Measurements from ENCODE around the gene TBX10. TPM values are rescaled to one million over a fixed set of nuclear protein-coding genes. Genes with fewer than 3 reads are reported as not detected.
"Not testable (repeated sequence)": the region's sequence is repeated elsewhere in the genome, so short reads cannot be mapped to it uniquely, and the experiment has no call there.

TBX10 gene
- total RNA-seq, 1 donor from 2014 or later: 0.14 TPM

- Histone ChIP-seq H3K27ac (replicated peaks) (no peak overlapping the region), H3K36me3 (no peaks in the 10 kb centered on the region), H3K4me1 (no peaks in the 10 kb centered on the region), H3K27me3 (ENCODE audit: low read depth) (peaks cover 44% of the 10 kb centered on the region), H3K4me3 (no peak overlapping the region), H3K9me3 (replicated peaks) (peaks cover 7% of the 10 kb centered on the region)
- intact Hi-C loops (cut with micrococcal nuclease): no loop called here
- no peak for DNase-seq
- TF ChIP-seq CTCF (IDR thresholded peaks at IDR 0.05; ENCODE audit: borderline replicate concordance): no peak
These were observed 2.0 kb upstream of the TBX10 start for GRCh38 chr11:67641338-67642172.

GRCh38 chr11:67640758-67641337, 1.3 kb upstream of the TBX10 start:
- no peak overlapping the region for H3K4me3 ChIP-seq
- no peak overlapping the region for H3K27ac ChIP-seq (replicated peaks)
- H3K27me3 ChIP-seq (ENCODE audit: low read depth): peaks cover 37% of the 10 kb centered on the region
- H3K4me1 ChIP-seq: no peaks in the 10 kb centered on the region
- intact Hi-C loops (cut with micrococcal nuclease): no loop called here
- H3K9me3 ChIP-seq (replicated peaks): peaks cover 7% of the 10 kb centered on the region
- TF ChIP-seq CTCF (IDR thresholded peaks at IDR 0.05; ENCODE audit: borderline replicate concordance): no peak
- no peak for DNase-seq
- no peaks in the 10 kb centered on the region for H3K36me3 ChIP-seq

GRCh38 chr11:67640021-67640757, 626 bp upstream of the TBX10 start:
- peak; percentile 67 for TF ChIP-seq CTCF (IDR thresholded peaks at IDR 0.05; ENCODE audit: borderline replicate concordance)
- H3K27me3 ChIP-seq (ENCODE audit: low read depth): peaks cover 32% of the 10 kb centered on the region
- intact Hi-C loops (cut with micrococcal nuclease): no loop called here

GRCh38 chr11:67638535-67639437, 777 bp downstream of the TBX10 start:
- no peaks in the 10 kb centered on the region for H3K36me3 ChIP-seq
- no peak overlapping the region for H3K27ac ChIP-seq (replicated peaks)
- H3K4me1 ChIP-seq: no peaks in the 10 kb centered on the region
- DNase-seq: no peak
- TF ChIP-seq CTCF (IDR thresholded peaks at IDR 0.05; ENCODE audit: borderline replicate concordance): no peak
- no peak overlapping the region for H3K4me3 ChIP-seq
- intact Hi-C loops (cut with micrococcal nuclease): no loop called here
- peaks cover 3% of the 10 kb centered on the region for H3K9me3 ChIP-seq (replicated peaks)
- peaks cover 42% of the 10 kb centered on the region for H3K27me3 ChIP-seq (ENCODE audit: low read depth)

More at GRCh38 chr11:67640021-67640757, 626 bp upstream of the TBX10 start:
- no peak for DNase-seq
- no peaks in the 10 kb centered on the region for H3K4me1 ChIP-seq
- no peak overlapping the region for H3K27ac ChIP-seq (replicated peaks)
- H3K9me3 ChIP-seq (replicated peaks): peaks cover 7% of the 10 kb centered on the region
- H3K4me3 ChIP-seq: no peak overlapping the region
- no peaks in the 10 kb centered on the region for H3K36me3 ChIP-seq

- H3K9me3 ChIP-seq (replicated peaks); H3K4me1 ChIP-seq; H3K27ac ChIP-seq (replicated peaks); DNase-seq; intact Hi-C loops (cut with micrococcal nuclease); H3K36me3 ChIP-seq; H3K4me3 ChIP-seq: not testable (repeated sequence)
- peaks cover 42% of the 10 kb centered on the region for H3K27me3 ChIP-seq (ENCODE audit: low read depth)
These were observed 2.1 kb downstream of the TBX10 start for GRCh38 chr11:67637441-67637840.

Data from left ventricle myocardium inferior (tissue), 1 donor.